ENCODE results near the gene PYHIN1. TPM values are rescaled to one million over a fixed set of nuclear protein-coding genes. Genes with fewer than 3 reads are reported as not detected.
A peak's percentile ranks its signal among the peaks of the same experiment; 100 is the strongest.

The PYHIN1 gene
- total and polyA plus RNA-seq, 2 of the 8 experiments (the other 6 are each of a cell fraction or from before 2014, with no cell fraction given): not detected

GRCh38 chr1:158942490-158942889, 11.1 kb downstream of the PYHIN1 start:
- Histone ChIP-seq H3K14ac (ENCODE audit: insufficient read length) (no peak overlapping the region), H4K5ac (ENCODE audit: insufficient read length, low read depth, low read length) (no peak overlapping the region), H3K18ac (ENCODE audit: extremely low read depth, low read length) (no peak overlapping the region), H2BK15ac (ENCODE audit: low read length) (no peak overlapping the region), H3K27me3 (replicated peaks in 1 of 4; ENCODE audit: control insufficient read depth in 3 of 4, extremely low read depth in 1 of 4, insufficient read depth in 3 of 4, low read length in 3 of 4) (no peaks in the 10 kb centered on the region), H4K8ac (ENCODE audit: extremely low read depth, insufficient read depth, low read length) (no peak overlapping the region), H3K4me2 (ENCODE audit: insufficient read depth in 1 of 2, low read depth in 2 of 2, low read length in 2 of 2) (no peak overlapping the region), H4K20me1 (replicated peaks in 1 of 2; ENCODE audit: control insufficient read depth in 1 of 2, insufficient read depth in 2 of 2, low read length in 2 of 2) (no peaks in the 10 kb centered on the region), H2BK12ac (ENCODE audit: low read depth, low read length) (no peak overlapping the region), H4K91ac (replicated peaks; ENCODE audit: insufficient read length, low read length) (no peak overlapping the region), H3K9ac (replicated peaks in 1 of 4; ENCODE audit: extremely low read depth in 1 of 4, low read depth in 3 of 4, low read length in 3 of 4) (no peak overlapping the region), H3K4me1 (replicated peaks in 1 of 4; ENCODE audit: control insufficient read depth in 3 of 4, insufficient read depth in 4 of 4, low read length in 3 of 4) (no peaks in the 10 kb centered on the region), H3K23me2 (ENCODE audit: low read depth, low read length) (no peaks in the 10 kb centered on the region), H3K56ac (replicated peaks; ENCODE audit: insufficient read length, low read depth, low read length) (no peak overlapping the region), H2BK20ac (ENCODE audit: low read length) (no peak overlapping the region), H3K27ac (ENCODE audit: low read depth, low read length) (no peak overlapping the region), H3K79me1 (ENCODE audit: low read depth, low read length) (no peaks in the 10 kb centered on the region), H3K36me3 (ENCODE audit: control insufficient read depth in 2 of 4, insufficient read depth in 4 of 4, low read length in 3 of 4) (no peaks in the 10 kb centered on the region), H2AK5ac (ENCODE audit: low read depth, low read length) (no peak overlapping the region), H2AFZ (ENCODE audit: low read length) (no peak overlapping the region), H2BK120ac (replicated peaks; ENCODE audit: low read depth, low read length) (no peak overlapping the region), H3K23ac (ENCODE audit: insufficient read length) (no peak overlapping the region), H3K4me3 (ENCODE audit: extremely low read depth in 1 of 4, insufficient read depth in 2 of 4, low read depth in 3 of 4, low read length in 4 of 4) (no peak overlapping the region), H2BK5ac (ENCODE audit: low read depth, low read length) (no peak overlapping the region), H3K79me2 (ENCODE audit: control insufficient read depth in 1 of 2, insufficient read depth in 2 of 2, low read length in 2 of 2) (no peaks in the 10 kb centered on the region), H3K4ac (replicated peaks; ENCODE audit: insufficient read length, low read depth, low read length) (no peak overlapping the region), H3K9me3 (ENCODE audit: insufficient read depth in 2 of 2, low read depth in 1 of 2, low read length in 1 of 2) (no peaks in the 10 kb centered on the region)
- ChIA-PET CTCF (ENCODE audit: partially characterized antibody) (no interaction called here), POLR2A (ENCODE audit: partially characterized antibody) (no interaction called here)
- peak; percentile 58 for FAIRE-seq
- no peak for DNase-seq (ENCODE audit: low read depth in 1 of 2, low spot score in 2 of 2)
- 92% methylated on average over 2 of the region's 2 CpGs; no CpG with 5 or more reads in 1 of the 2 experiments for WGBS, 2 experiments (ENCODE audit: extremely low coverage in 1 of 2, insufficient coverage in 1 of 2, insufficient read length in 1 of 2, insufficient replicate concordance in 2 of 2, low coverage in 1 of 2, low lambda C conversion rate in 2 of 2, missing lambda C conversion rate in 1 of 2)
- TF ChIP-seq RAD21 (IDR thresholded peaks at IDR 0.05 in 1 of 2, conservative IDR thresholded peaks at IDR 0.05 in 1 of 2; ENCODE audit: low read depth in 2 of 2, low read length in 2 of 2) (no peak), BACH1 (IDR thresholded peaks at IDR 0.05; ENCODE audit: low read length) (no peak), SAP30 (IDR thresholded peaks at IDR 0.05; ENCODE audit: insufficient read depth, insufficient replicate concordance, low read length) (no peak), SIRT6 (IDR thresholded peaks at IDR 0.05; ENCODE audit: low read length) (no peak), SP2 (IDR thresholded peaks at IDR 0.05; ENCODE audit: low read length) (no peak)

Data from H1 (cell line).